Fibroblast of lung (primary cell): ENCODE data around the gene VSTM1. TPM values are rescaled to one million over a fixed set of nuclear protein-coding genes. Genes with fewer than 3 reads are reported as not detected.

Experiments used
- DNase-seq, 2 donors: peaks; one replicate each; pipeline versions ENCODE4 v3.0.0 to v3.0.0-alpha.2; 2010; ENCODE audit warnings: low read depth in 2 of 2
- H2AFZ ChIP-seq: 2 replicates; pipeline ENCODE4 v1.5.1; 2012; ENCODE audit warnings: low read length, control low read depth, inconsistent platforms
- H3K27ac ChIP-seq: 2 replicates; pipeline ENCODE4 v1.5.1; 2011; ENCODE audit warnings: low read length, control low read depth; ENCODE audit not compliant: insufficient read depth
- H3K27me3 ChIP-seq: 2 replicates; pipeline ENCODE4 v1.5.1; 2011; ENCODE audit warnings: mild to moderate bottlenecking, low read length; ENCODE audit not compliant: control insufficient read depth, insufficient read depth
- H3K36me3 ChIP-seq: 2 replicates; pipeline ENCODE4 v1.5.1; 2011; ENCODE audit warnings: low read length; ENCODE audit not compliant: control insufficient read depth, insufficient read depth
- H3K4me1 ChIP-seq: 2 replicates; pipeline ENCODE4 v1.5.1; 2011; ENCODE audit warnings: low read length; ENCODE audit not compliant: control insufficient read depth, insufficient read depth; ENCODE audit errors: extremely low read depth
- H3K4me2 ChIP-seq: 2 replicates; pipeline ENCODE4 v1.5.1; 2011; ENCODE audit warnings: low read length, control low read depth; ENCODE audit not compliant: insufficient read depth; ENCODE audit errors: extremely low read depth
- H3K4me3 ChIP-seq, 4 experiments: fragments of 200-600 bp in 1 of 4; sonication (generic) in 1 of 4; replicated peaks in 1 of 4; 2 replicates each; pipeline ENCODE4 v1.5.1; 2011 to 2016; ENCODE audit warnings: low read length in 4 of 4, low read depth in 3 of 4, mild to moderate bottlenecking in 3 of 4, control low read depth in 2 of 4, inconsistent platforms in 1 of 4, mixed read lengths in 1 of 4; ENCODE audit not compliant: insufficient read depth in 1 of 4; ENCODE audit errors: control extremely low read depth in 1 of 4
- H3K79me2 ChIP-seq: 2 replicates; pipeline ENCODE4 v1.5.1; 2012; ENCODE audit warnings: mild to moderate bottlenecking, low read length, inconsistent platforms; ENCODE audit not compliant: control insufficient read depth, insufficient read depth
- H3K9ac ChIP-seq: 2 replicates; pipeline ENCODE4 v1.5.1; 2011; ENCODE audit warnings: mild to moderate bottlenecking, low read length, control low read depth; ENCODE audit not compliant: insufficient read depth
- H3K9me3 ChIP-seq: 2 replicates; pipeline ENCODE4 v1.5.1; 2012; ENCODE audit warnings: low read depth, low read length; ENCODE audit not compliant: control insufficient read depth, insufficient read depth
- H4K20me1 ChIP-seq: 2 replicates; pipeline ENCODE4 v1.5.1; 2011; ENCODE audit warnings: low read length; ENCODE audit not compliant: control insufficient read depth, insufficient read depth; ENCODE audit errors: extremely low read depth
- CTCF ChIP-seq, 2 donors: IDR thresholded peaks in 1 of 2; conservative IDR thresholded peaks in 1 of 2; 1 replicate in 1 of 2; 2 replicates in 1 of 2; pipeline ENCODE4 v1.5.1; 2011 to 2012; ENCODE audit warnings: low read length in 2 of 2, control low read depth in 1 of 2, inconsistent platforms in 1 of 2, low read depth in 1 of 2, mild to moderate bottlenecking in 1 of 2
- EZH2 ChIP-seq: IDR thresholded peaks from 2 replicates; pipeline ENCODE4 v1.5.1; 2012; ENCODE audit warnings: low read length, control low read depth, mild to moderate bottlenecking; ENCODE audit errors: missing control alignments
- polyA minus RNA-seq: library from RNA; depleted of rRNA, polyadenylated mRNA; stranded (reverse); fragments of >200 nt; gene quantifications from 2 replicates; pipeline ENCODE4 v1.2.3, GENCODE V29; 2011; ENCODE audit warnings: low replicate concordance
- polyA plus RNA-seq, 2 donors: library from polyadenylated mRNA; depleted of rRNA in 1 of 2; stranded (reverse) in 1 of 2; unstranded in 1 of 2; fragments of >200 nt; gene quantifications; 2 replicates each; pipeline ENCODE4 v1.2.1, GENCODE V29; 2011 to 2012; ENCODE audit warnings: missing spikeins in 1 of 2
- total RNA-seq: library from RNA; depleted of rRNA; stranded (reverse); fragments of >200 nt; gene quantifications from 2 replicates; pipeline ENCODE4 v1.2.1, GENCODE V29; 2014

VSTM1 gene
- total RNA-seq, result not detected in 2 replicates
- polyA plus RNA-seq, result not detected in 2 replicates
- polyA plus RNA-seq (2012), result not detected in 2 replicates
- polyA minus RNA-seq, result not detected in 2 replicates

- Histone ChIP-seq H3K36me3 (no peaks in the 10 kb centered on the region), H4K20me1 (no peaks in the 10 kb centered on the region), H2AFZ (no peak within 1 kb of the TSS), H3K27me3 (no peaks in the 10 kb centered on the region), H3K27ac (no peak within 1 kb of the TSS), H3K4me2 (no peak within 1 kb of the TSS), H3K79me2 (no peaks in the 10 kb centered on the region), H3K4me1 (no peaks in the 10 kb centered on the region), H3K9me3 (no peaks in the 10 kb centered on the region), H3K4me3 (no peak within 1 kb of the TSS), H3K9ac (no peak within 1 kb of the TSS)
- no peak for TF ChIP-seq CTCF (conservative IDR thresholded peaks at IDR 0.05 in 1 of 2, IDR thresholded peaks at IDR 0.05 in 1 of 2; ENCODE audit: low read depth in 1 of 2, low read length in 2 of 2)
- DNase-seq, result no peak
Measured at GRCh38 chr19:54063350-54064116, at the start of gene VSTM1. Gene VSTM1, minus strand, starts transcription at chr19:54063897. Its CDS starts 120 bp downstream, at chr19:54063777.

- H3K79me2 ChIP-seq, result peaks cover 6% of the 10 kb centered on the region
- H2AFZ ChIP-seq, result no peak overlapping the region
- H3K4me2 ChIP-seq, result no peak overlapping the region
- no peaks in the 10 kb centered on the region for H3K27me3 ChIP-seq
- H4K20me1 ChIP-seq, result no peaks in the 10 kb centered on the region
- H3K36me3 ChIP-seq, result peaks cover 15% of the 10 kb centered on the region
- no peak overlapping the region for H3K27ac ChIP-seq
- no peaks in the 10 kb centered on the region for H3K9me3 ChIP-seq
- H3K4me3 ChIP-seq, result no peak overlapping the region
- TF ChIP-seq EZH2, result no peak
- TF ChIP-seq CTCF (conservative IDR thresholded peaks at IDR 0.05 in 1 of 2, IDR thresholded peaks at IDR 0.05 in 1 of 2; ENCODE audit: low read depth in 1 of 2, low read length in 2 of 2), result no peak
- no peaks in the 10 kb centered on the region for H3K4me1 ChIP-seq
- no peak for DNase-seq
- no peak overlapping the region for H3K9ac ChIP-seq
Measured at GRCh38 chr19:54109651-54110050, 46.0 kb upstream of the VSTM1 start.

GRCh38 chr19:54108496-54108895 is 44.8 kb upstream of the VSTM1 start:
- Histone ChIP-seq H3K27ac (no peak overlapping the region), H3K4me2 (no peak overlapping the region), H3K36me3 (peaks cover 12% of the 10 kb centered on the region), H2AFZ (no peak overlapping the region), H3K27me3 (no peaks in the 10 kb centered on the region), H3K79me2 (peaks cover 3% of the 10 kb centered on the region), H4K20me1 (no peaks in the 10 kb centered on the region), H3K4me3 (no peak overlapping the region), H3K9me3 (no peaks in the 10 kb centered on the region), H3K4me1 (no peaks in the 10 kb centered on the region), H3K9ac (no peak overlapping the region)
- DNase-seq, result no peak
- no peak for TF ChIP-seq EZH2
- no peak for TF ChIP-seq CTCF (conservative IDR thresholded peaks at IDR 0.05 in 1 of 2, IDR thresholded peaks at IDR 0.05 in 1 of 2; ENCODE audit: low read depth in 1 of 2, low read length in 2 of 2)
